Left ventricle myocardium inferior (tissue), 1 donor: Measurements from ENCODE around the gene SPARCL1. TPM values are rescaled to one million over a fixed set of nuclear protein-coding genes. Genes with fewer than 3 reads are reported as not detected.

Experiments
- DNase-seq: peaks from one replicate; pipeline ENCODE4 v3.0.0-alpha.2; 2020
- H3K27ac ChIP-seq: fragments of 200-600 bp; replicated peaks from 2 replicates; pipeline ENCODE4 v1.8.0; 2021
- H3K27me3 ChIP-seq: fragments of 200-600 bp; 2 replicates; pipeline ENCODE4 v1.8.0; 2021; ENCODE audit warnings: low read depth
- H3K36me3 ChIP-seq: fragments of 200-600 bp; 2 replicates; pipeline ENCODE4 v1.8.0; 2021
- H3K4me1 ChIP-seq: fragments of 200-600 bp; 2 replicates; pipeline ENCODE4 v1.8.0; 2021
- H3K4me3 ChIP-seq: fragments of 200-600 bp; 2 replicates; pipeline ENCODE4 v1.8.0; 2021; ENCODE audit warnings: mild to moderate bottlenecking, moderate library complexity
- H3K9me3 ChIP-seq: fragments of 200-600 bp; replicated peaks from 2 replicates; pipeline ENCODE4 v1.8.0; 2021
- CTCF ChIP-seq: fragments of 200-600 bp; IDR thresholded peaks from 2 replicates; pipeline ENCODE4 v1.8.0; 2021; ENCODE audit warnings: antibody characterized with exemption, mild to moderate bottlenecking, borderline replicate concordance
- intact Hi-C: fragments of 100-400 bp; cut with micrococcal nuclease; formaldehyde crosslinking; loops from one replicate; pipeline ENCODE4 v1.11.0; 2022
- total RNA-seq: library from RNA; stranded (reverse); fragmentation: NEBNext Ultra II Directional; extraction: Animal tissue kit (Norgen Biotek cat#: 25700); gene quantifications from one replicate; pipeline ENCODE4 v1.2.1, GENCODE V29; 2021
- donor health status: DM: no; HTN: yes; CAD: no; lungs with severe emphysema.

Gene SPARCL1
- total RNA-seq, 1 donor from 2014 or later, result 292 TPM

DNA sequence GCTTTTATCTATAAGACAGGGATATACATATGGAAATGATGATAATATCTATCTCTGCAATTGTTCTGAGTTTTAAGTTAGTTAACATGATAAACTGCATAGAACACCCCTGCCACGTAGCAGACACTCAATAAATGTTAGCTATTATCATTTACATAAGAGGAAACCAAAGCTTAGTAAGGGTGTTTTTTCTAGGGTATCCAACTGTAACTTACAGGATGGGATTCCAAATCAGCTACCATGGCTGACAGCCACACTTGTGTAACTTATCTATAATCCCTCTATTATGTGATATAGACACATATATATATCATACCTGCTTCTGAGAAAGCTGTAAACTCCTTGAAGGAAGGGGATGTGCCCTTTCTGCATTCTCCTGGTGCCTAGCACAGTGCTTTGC is 1.1 kb upstream of the SPARCL1 start:
- Histone ChIP-seq H3K4me3 (peak overlapping the region; percentile 63), H3K9me3 (no peaks in the 10 kb centered on the region), H3K27ac (peak overlapping the region; percentile 93), H3K4me1 (peaks cover 51% of the 10 kb centered on the region), H3K27me3 (no peaks in the 10 kb centered on the region), H3K36me3 (peaks cover 1% of the 10 kb centered on the region)
- intact Hi-C loops, result no loop called here
- no peak for TF ChIP-seq CTCF
- DNase-seq, result no peak

DNA sequence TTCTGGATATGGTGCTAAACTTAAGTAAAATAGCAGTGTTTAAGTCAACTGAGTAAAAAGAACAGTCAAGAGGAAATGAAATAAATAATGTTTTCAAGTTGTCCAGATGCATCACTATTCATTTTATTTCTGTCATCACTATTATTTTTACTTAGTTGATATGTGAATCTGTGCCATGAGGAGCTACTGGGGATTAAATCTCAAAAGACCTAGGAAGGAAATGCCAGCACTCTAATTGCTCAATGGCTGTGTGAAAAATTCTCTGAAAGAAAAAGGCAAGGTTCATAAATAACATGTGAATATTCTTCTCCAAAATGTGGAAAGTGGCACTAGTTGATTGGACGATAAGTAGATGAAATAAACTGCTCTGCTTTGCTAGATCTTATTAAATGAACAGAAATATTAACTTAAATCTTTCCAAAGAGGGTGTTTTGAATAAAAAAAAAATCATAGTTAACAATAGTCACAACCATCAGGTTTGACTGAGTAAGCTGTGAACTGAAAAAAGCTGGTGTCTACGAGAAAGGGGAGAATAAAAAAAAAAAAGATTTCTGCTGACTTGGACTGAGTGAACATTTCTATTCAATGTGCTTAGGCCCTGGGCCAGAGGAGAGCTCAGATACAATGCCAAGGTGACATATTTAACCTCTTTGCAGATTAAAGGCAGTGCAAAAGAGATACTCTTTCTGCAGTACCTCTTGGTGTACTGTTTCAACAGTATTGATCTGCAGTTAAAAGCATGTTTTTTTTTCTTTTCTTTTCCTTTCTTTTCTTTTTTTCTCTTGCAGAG is 1.6 kb downstream of the SPARCL1 start:
- Histone ChIP-seq H3K4me3 (peak overlapping the region; percentile 63), H3K27ac (peak overlapping the region; percentile 93), H3K4me1 (peaks cover 76% of the 10 kb centered on the region), H3K9me3 (peaks cover 11% of the 10 kb centered on the region), H3K36me3 (peaks cover 20% of the 10 kb centered on the region), H3K27me3 (no peaks in the 10 kb centered on the region)
- intact Hi-C loops, result no loop called here
- peak; percentile 28 for DNase-seq
- TF ChIP-seq CTCF, result no peak

DNA sequence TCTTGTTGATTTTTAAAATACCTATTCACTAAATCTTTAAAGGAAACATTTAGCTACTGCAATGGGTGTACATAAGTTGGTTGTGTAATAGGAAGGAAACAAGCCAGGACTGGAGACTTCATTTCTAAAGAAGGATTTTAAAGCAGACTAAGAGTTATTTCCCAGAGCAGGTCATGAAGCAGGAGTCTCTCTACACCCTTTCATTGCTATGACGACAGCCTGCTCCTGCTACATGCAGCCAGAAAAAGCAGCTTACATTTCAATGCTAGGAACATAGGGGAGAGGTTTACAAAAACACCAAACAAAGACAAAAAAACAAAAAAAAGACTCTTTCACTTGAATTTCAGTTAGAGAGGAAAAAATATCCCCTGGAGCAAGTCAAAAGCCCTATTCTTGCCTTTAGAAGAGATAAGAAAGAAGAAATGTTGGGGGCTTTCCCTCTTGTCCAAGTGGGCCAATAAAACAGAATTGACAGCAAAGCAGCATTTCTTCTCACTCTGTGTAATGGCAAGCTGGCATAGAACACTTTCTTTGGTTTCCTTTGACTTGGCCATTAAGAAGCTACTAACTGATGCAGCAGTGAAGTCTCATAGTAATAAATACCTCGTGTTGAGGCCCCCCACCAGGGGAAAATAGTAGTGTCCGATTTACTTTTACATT is 3.4 kb downstream of the SPARCL1 start:
- Histone ChIP-seq H3K9me3 (peaks cover 11% of the 10 kb centered on the region), H3K36me3 (peaks cover 20% of the 10 kb centered on the region), H3K27me3 (no peaks in the 10 kb centered on the region), H3K4me3 (peak overlapping the region; percentile 63), H3K27ac (peak overlapping the region; percentile 93), H3K4me1 (peaks cover 76% of the 10 kb centered on the region)
- no peak for TF ChIP-seq CTCF
- no peak for DNase-seq
- intact Hi-C loops, result no loop called here

GRCh38 chr4:87524456-87524855 is 4.7 kb downstream of the SPARCL1 start:
- intact Hi-C loops, result no loop called here
- no peaks in the 10 kb centered on the region for H3K27me3 ChIP-seq
- DNase-seq, result no peak
- TF ChIP-seq CTCF, result no peak
- peaks cover 11% of the 10 kb centered on the region for H3K9me3 ChIP-seq
- peak overlapping the region; percentile 63 for H3K4me3 ChIP-seq
- peaks cover 20% of the 10 kb centered on the region for H3K36me3 ChIP-seq
- H3K27ac ChIP-seq, result peak overlapping the region; percentile 93
- peaks cover 76% of the 10 kb centered on the region for H3K4me1 ChIP-seq

GRCh38 chr4:87523307-87523706 is 5.9 kb downstream of the SPARCL1 start:
- DNase-seq, result no peak
- H3K4me1 ChIP-seq, result peaks cover 83% of the 10 kb centered on the region
- H3K9me3 ChIP-seq, result peaks cover 11% of the 10 kb centered on the region
- intact Hi-C loops, result no loop called here
- H3K27ac ChIP-seq, result peak overlapping the region; percentile 93
- no peak for TF ChIP-seq CTCF
- H3K36me3 ChIP-seq, result peaks cover 22% of the 10 kb centered on the region
- H3K4me3 ChIP-seq, result peak overlapping the region; percentile 63
- no peaks in the 10 kb centered on the region for H3K27me3 ChIP-seq
